Liver (tissue), 9 donors: ENCODE measurements around the gene SMG6. TPM values are rescaled to one million over a fixed set of nuclear protein-coding genes. Genes with fewer than 3 reads are reported as not detected.

Experiments used
- DNase-seq: peaks from one replicate; pipeline ENCODE4 v3.0.0-alpha.2; 2017; ENCODE audit warnings: low spot score
- H3K27ac ChIP-seq, 2 donors: one replicate each; pipeline ENCODE4 v1.7.0; 2013; ENCODE audit warnings: inconsistent platforms in 2 of 2, low read length in 2 of 2, control low read depth in 1 of 2, low read depth in 1 of 2, mild to moderate bottlenecking in 1 of 2
- H3K27me3 ChIP-seq, 4 donors: one replicate each; pipeline versions ENCODE4 v1.6.1 to v1.7.0; 2013; ENCODE audit warnings: low read length in 3 of 4, inconsistent platforms in 1 of 4, mild to moderate bottlenecking in 1 of 4, moderate library complexity in 1 of 4; ENCODE audit not compliant: control insufficient read depth in 4 of 4, insufficient read depth in 4 of 4
- H3K36me3 ChIP-seq, 4 donors: one replicate each; pipeline versions ENCODE4 v1.6.1 to v1.7.0; 2013; ENCODE audit warnings: low read length in 3 of 4, mild to moderate bottlenecking in 3 of 4, low read depth in 1 of 4, moderate library complexity in 1 of 4; ENCODE audit not compliant: control insufficient read depth in 4 of 4, insufficient read depth in 3 of 4
- H3K4me1 ChIP-seq, 4 donors: one replicate each; pipeline versions ENCODE4 v1.6.1 to v1.7.0; 2013; ENCODE audit warnings: low read length in 3 of 4, mild to moderate bottlenecking in 3 of 4, moderate library complexity in 1 of 4; ENCODE audit not compliant: control insufficient read depth in 4 of 4, insufficient read depth in 4 of 4
- H3K4me3 ChIP-seq, 3 donors: one replicate each; pipeline versions ENCODE4 v1.6.1 to v1.7.0; 2013; ENCODE audit warnings: low read length in 3 of 3, control low read depth in 1 of 3, low read depth in 1 of 3, mild to moderate bottlenecking in 1 of 3
- H3K9ac ChIP-seq, 2 donors: one replicate each; pipeline ENCODE4 v1.7.0; 2013; ENCODE audit warnings: low read length in 2 of 2, mild to moderate bottlenecking in 2 of 2, moderate library complexity in 2 of 2, control low read depth in 1 of 2, low read depth in 1 of 2
- H3K9me3 ChIP-seq, 4 donors: one replicate each; pipeline versions ENCODE4 v1.6.1 to v1.7.0; 2013; ENCODE audit warnings: low read length in 3 of 4; ENCODE audit not compliant: control insufficient read depth in 4 of 4
- ATF3 ChIP-seq: IDR thresholded peaks from 2 replicates; pipeline ENCODE4 v1.6.1; 2016; ENCODE audit warnings: antibody characterized with exemption
- CTCF ChIP-seq: fragments of 150-350 bp; IDR thresholded peaks from 2 replicates; pipeline ENCODE4 v1.5.1; 2017; ENCODE audit warnings: improper control_type of control experiment, low read depth, low read length; ENCODE audit not compliant: missing input control
- FOXA1 ChIP-seq: IDR thresholded peaks from 2 replicates; pipeline ENCODE4 v1.6.1; 2016; ENCODE audit warnings: antibody characterized with exemption
- FOXA2 ChIP-seq: IDR thresholded peaks from 2 replicates; pipeline ENCODE4 v1.6.1; 2016; ENCODE audit warnings: antibody characterized with exemption
- GABPA ChIP-seq, 2 donors: IDR thresholded peaks in 1 of 2; conservative IDR thresholded peaks in 1 of 2; 2 replicates each; pipeline ENCODE4 v1.6.1; 2016; ENCODE audit warnings: antibody characterized with exemption in 2 of 2, mild to moderate bottlenecking in 1 of 2, moderate library complexity in 1 of 2
- MAX ChIP-seq: IDR thresholded peaks from 2 replicates; pipeline ENCODE4 v1.6.1; 2016; ENCODE audit warnings: antibody characterized with exemption
- NR2F2 ChIP-seq: IDR thresholded peaks from 2 replicates; pipeline ENCODE4 v1.6.1; 2016; ENCODE audit warnings: antibody characterized with exemption
- RAD21 ChIP-seq, 2 donors: IDR thresholded peaks; 2 replicates each; pipeline ENCODE4 v1.6.1; 2016; ENCODE audit warnings: antibody characterized with exemption in 2 of 2, mild to moderate bottlenecking in 2 of 2
- REST ChIP-seq: IDR thresholded peaks from 2 replicates; pipeline ENCODE4 v1.6.1; 2016; ENCODE audit warnings: antibody characterized with exemption, mild to moderate bottlenecking
- RXRA ChIP-seq, 2 donors: IDR thresholded peaks; 2 replicates each; pipeline ENCODE4 v1.6.1; 2017 to 2018; ENCODE audit warnings: antibody characterized with exemption in 2 of 2, mild to moderate bottlenecking in 1 of 2
- SP1 ChIP-seq: IDR thresholded peaks from 2 replicates; pipeline ENCODE4 v1.6.1; 2018; ENCODE audit warnings: antibody characterized with exemption, mild to moderate bottlenecking
- TAF1 ChIP-seq: conservative IDR thresholded peaks from 2 replicates; pipeline ENCODE4 v1.6.1; 2016; ENCODE audit warnings: antibody characterized with exemption, mild to moderate bottlenecking
- YY1 ChIP-seq: IDR thresholded peaks from 2 replicates; pipeline ENCODE4 v1.6.1; 2016; ENCODE audit warnings: antibody characterized with exemption, mild to moderate bottlenecking
- ZBTB33 ChIP-seq: IDR thresholded peaks from 2 replicates; pipeline ENCODE4 v1.6.1; 2016; ENCODE audit warnings: antibody characterized with exemption
- WGBS: extraction: QIAGEN DNeasy Blood & Tissue Kit; methylation state at CpG from one replicate; pipeline ENCODE4 v1.1.7; 2013; 5-methylcytosine and 5-hydroxymethylcytosine counted together
- polyA plus RNA-seq, 2 donors: library from polyadenylated mRNA; stranded (reverse) in 1 of 2; unstranded in 1 of 2; fragments of 200-250 nt in 1 of 2; fragments of >200 nt in 1 of 2; fragmentation: Nextera tagmentation in 1 of 2; extraction: Ambion mirVana in 1 of 2; gene quantifications; one replicate each; pipeline versions ENCODE4 v1.2.1 to v1.2.3, GENCODE V29; 2013 to 2015
- total RNA-seq, 2 donors: library from RNA; depleted of rRNA; stranded (reverse); fragments of >200 nt; gene quantifications; one replicate each; pipeline ENCODE4 v1.2.3, GENCODE V29; 2014
- donor health status: healthy.
- donor health status: healthy.
- donor health status: healthy.
- donor health status: healthy.
- donor health status: healthy.

Gene SMG6
- total and polyA plus RNA-seq, 4 donors = 4.9 to 12.0 (median 8.2) TPM

GRCh38 chr17:2336215-2336851 lies 32.7 kb upstream of the SMG6 start, which contains the start of gene TSR1:
TSS of gene TSR1 (minus strand) at chr17:2336457. CDS start at chr17:2336427, 30 bp downstream.
- Histone ChIP-seq H3K4me3 (peak within 1 kb of the TSS; percentile 73 to 100 (median 97)), H3K27ac (peak within 1 kb of the TSS; percentile 79 to 94), H3K36me3 (peaks cover 2 to 33% (median 30%) of the 10 kb centered on the region in 4 donors), H3K4me1 (peaks cover 0 to 28% (median 21%) of the 10 kb centered on the region in 4 donors), H3K9ac (peak within 1 kb of the TSS; percentile 80 to 90), H3K9me3 (no peaks in the 10 kb centered on the region), H3K27me3 (no peaks in the 10 kb centered on the region)
- DNase-seq = peak; percentile 87
- peak; percentile 42 for TF ChIP-seq REST
- peak; percentile 96 for TF ChIP-seq YY1
- TF ChIP-seq TAF1 = peak; percentile 51
- TF ChIP-seq FOXA1 = no peak
- TF ChIP-seq ATF3 = no peak
- peak in 1 of 2 donors; percentile 29 for TF ChIP-seq RXRA (IDR thresholded peaks at IDR 0.05)
- peak; percentile 69 for TF ChIP-seq MAX
- no peak for TF ChIP-seq NR2F2
- TF ChIP-seq CTCF = peak; percentile 1
- peak; percentile 62 for TF ChIP-seq SP1
- TF ChIP-seq GABPA (IDR thresholded peaks at IDR 0.05 in 1 of 2, conservative IDR thresholded peaks at IDR 0.05 in 1 of 2) = peak; percentile 92 to 97
- no peak for TF ChIP-seq FOXA2
- peak; percentile 95 for TF ChIP-seq ZBTB33
- peak; percentile 38 to 54 for TF ChIP-seq RAD21 (IDR thresholded peaks at IDR 0.05)
- under 1% methylated on average over 48 of the region's 48 CpGs for WGBS
